Calu3 (cell line): ENCODE measurements around the gene MFSD6. TPM values are rescaled to one million over a fixed set of nuclear protein-coding genes. Genes with fewer than 3 reads are reported as not detected.

Experiments
- BruUV-seq: library from RNA; stranded (reverse); fragments of 400-500 nt; replicated peaks from 2 replicates; lab custom pipeline; 2021; lab: Mats Ljungman, UMichigan
- CTCF ChIA-PET: fragments of 300-600 bp; sonication (Branson Sonifier 250); formaldehyde crosslinking; loops from one replicate; lab custom pipeline; 2022; ENCODE audit warnings: antibody characterized with exemption; lab: Charles Lee
- DNase-seq: peaks from one replicate; pipeline ENCODE4 v3.0.0; 2022
- H3K27ac Mint-ChIP-seq: one replicate; pipeline ENCODE4 v1.8.0; 2022; ENCODE audit warnings: mixed read lengths; ENCODE audit not compliant: unreplicated experiment
- H3K27me3 Mint-ChIP-seq: one replicate; pipeline ENCODE4 v1.8.0; 2022; ENCODE audit warnings: mixed read lengths; ENCODE audit not compliant: unreplicated experiment
- H3K36me3 Mint-ChIP-seq: one replicate; pipeline ENCODE4 v1.8.0; 2022; ENCODE audit warnings: mild to moderate bottlenecking, moderate library complexity, mixed read lengths; ENCODE audit not compliant: insufficient read depth, unreplicated experiment
- H3K4me1 Mint-ChIP-seq: one replicate; pipeline ENCODE4 v1.8.0; 2022; ENCODE audit warnings: mild to moderate bottlenecking, low read depth, mixed read lengths; ENCODE audit not compliant: unreplicated experiment
- H3K4me3 Mint-ChIP-seq: one replicate; pipeline ENCODE4 v1.8.0; 2022; ENCODE audit warnings: mild to moderate bottlenecking, low read depth, moderate library complexity, mixed read lengths; ENCODE audit not compliant: unreplicated experiment
- H3K9me3 Mint-ChIP-seq: one replicate; pipeline ENCODE4 v1.8.0; 2022; ENCODE audit warnings: low read depth, mixed read lengths; ENCODE audit not compliant: unreplicated experiment
- CTCF ChIP-seq: fragments of 200-600 bp; IDR thresholded peaks from one replicate; pipeline ENCODE4 v1.8.0; 2022; ENCODE audit warnings: antibody characterized with exemption; ENCODE audit not compliant: unreplicated experiment
- intact Hi-C: fragments of 100-400 bp; cut with micrococcal nuclease; formaldehyde crosslinking; loops from one replicate; pipeline ENCODE4 v1.10.0; 2022; ENCODE audit not compliant: unreplicated experiment
- total RNA-seq: library from RNA; stranded (reverse); gene quantifications from 2 replicates; pipeline ENCODE4 v1.2.3, GENCODE V29; 2022

The MFSD6 gene
- total RNA-seq, 1 experiment from 2014 or later: 39.4 TPM

- no peak overlapping the region for H3K4me3 Mint-ChIP-seq
- no peaks in the 10 kb centered on the region for H3K9me3 Mint-ChIP-seq
- no peaks in the 10 kb centered on the region for H3K27me3 Mint-ChIP-seq
- no peak for TF ChIP-seq CTCF
- CTCF ChIA-PET: no interaction called here
- BruUV-seq: no TSS peak
- no peaks in the 10 kb centered on the region for H3K4me1 Mint-ChIP-seq
- DNase-seq: no peak
- no peak overlapping the region for H3K27ac Mint-ChIP-seq
- H3K36me3 Mint-ChIP-seq: no peaks in the 10 kb centered on the region
- intact Hi-C loops: no loop called here
These were observed 50.4 kb downstream of the MFSD6 start for GRCh38 chr2:190458352-190459107.

- Mint-ChIP-seq H3K4me3 (no peak overlapping the region), H3K9me3 (no peaks in the 10 kb centered on the region), H3K4me1 (no peaks in the 10 kb centered on the region), H3K27ac (no peak overlapping the region), H3K27me3 (no peaks in the 10 kb centered on the region), H3K36me3 (no peaks in the 10 kb centered on the region)
- intact Hi-C loops: no loop called here
- no TSS peak for BruUV-seq
- TF ChIP-seq CTCF: no peak
- CTCF ChIA-PET: no interaction called here
- no peak for DNase-seq
These were observed 51.7 kb downstream of the MFSD6 start for GRCh38 chr2:190459881-190460280.

- Mint-ChIP-seq H3K27ac (no peak overlapping the region), H3K9me3 (no peaks in the 10 kb centered on the region), H3K36me3 (no peaks in the 10 kb centered on the region), H3K27me3 (no peaks in the 10 kb centered on the region), H3K4me1 (no peaks in the 10 kb centered on the region), H3K4me3 (no peak overlapping the region)
- DNase-seq: no peak
- CTCF ChIA-PET: no interaction called here
- BruUV-seq: no TSS peak
- TF ChIP-seq CTCF: no peak
- intact Hi-C loops: no loop called here
These were observed 52.3 kb downstream of the MFSD6 start for GRCh38 chr2:190460487-190460886.

GRCh38 chr2:190462181-190462580 lies 54.0 kb downstream of the MFSD6 start:
- Mint-ChIP-seq H3K27me3 (no peaks in the 10 kb centered on the region), H3K36me3 (peaks cover under 1% of the 10 kb centered on the region), H3K4me3 (no peak overlapping the region), H3K4me1 (peaks cover 9% of the 10 kb centered on the region), H3K9me3 (no peaks in the 10 kb centered on the region), H3K27ac (no peak overlapping the region)
- intact Hi-C loops: no loop called here
- TF ChIP-seq CTCF: no peak
- DNase-seq: no peak
- no TSS peak for BruUV-seq
- CTCF ChIA-PET: no interaction called here
